HL-60 (cell line): ENCODE results near the gene RBM6.

ENCODE experiments used
- CTCF ChIP-seq: IDR thresholded peaks from one replicate; pipeline ENCODE4 v1.5.1; 2011; ENCODE audit warnings: low read length, control low read depth, inconsistent platforms; ENCODE audit not compliant: insufficient read depth
- REST ChIP-seq: IDR thresholded peaks from 2 replicates; pipeline ENCODE4 v1.6.1; 2012; ENCODE audit warnings: low read depth; ENCODE audit not compliant: insufficient replicate concordance

- TF ChIP-seq REST: no peak
- no peak for TF ChIP-seq CTCF
These were observed 29.4 kb upstream of the RBM6 start for GRCh38 chr3:49910409-49911123.
